Dermis microvascular lymphatic vessel endothelial cell (primary cell): ENCODE results near the gene KRTAP10-6. TPM values are rescaled to one million over a fixed set of nuclear protein-coding genes. Genes with fewer than 3 reads are reported as not detected.
"Not testable (repeated sequence)": the region's sequence is repeated elsewhere in the genome, so short reads cannot be mapped to it uniquely, and the experiment has no call there.

Source experiments
- DNase-seq, 2 donors: peaks; one replicate each; pipeline versions ENCODE4 v3.0.0 to v3.0.0-alpha.2; 2010; ENCODE audit warnings: low read depth in 2 of 2
- total RNA-seq: library from RNA; depleted of rRNA; stranded (reverse); fragments of >200 nt; gene quantifications from 2 replicates; pipeline ENCODE4 v1.2.1, GENCODE V29; 2014

KRTAP10-6 gene
- total RNA-seq, 1 donor from 2014 or later = not detected

DNA sequence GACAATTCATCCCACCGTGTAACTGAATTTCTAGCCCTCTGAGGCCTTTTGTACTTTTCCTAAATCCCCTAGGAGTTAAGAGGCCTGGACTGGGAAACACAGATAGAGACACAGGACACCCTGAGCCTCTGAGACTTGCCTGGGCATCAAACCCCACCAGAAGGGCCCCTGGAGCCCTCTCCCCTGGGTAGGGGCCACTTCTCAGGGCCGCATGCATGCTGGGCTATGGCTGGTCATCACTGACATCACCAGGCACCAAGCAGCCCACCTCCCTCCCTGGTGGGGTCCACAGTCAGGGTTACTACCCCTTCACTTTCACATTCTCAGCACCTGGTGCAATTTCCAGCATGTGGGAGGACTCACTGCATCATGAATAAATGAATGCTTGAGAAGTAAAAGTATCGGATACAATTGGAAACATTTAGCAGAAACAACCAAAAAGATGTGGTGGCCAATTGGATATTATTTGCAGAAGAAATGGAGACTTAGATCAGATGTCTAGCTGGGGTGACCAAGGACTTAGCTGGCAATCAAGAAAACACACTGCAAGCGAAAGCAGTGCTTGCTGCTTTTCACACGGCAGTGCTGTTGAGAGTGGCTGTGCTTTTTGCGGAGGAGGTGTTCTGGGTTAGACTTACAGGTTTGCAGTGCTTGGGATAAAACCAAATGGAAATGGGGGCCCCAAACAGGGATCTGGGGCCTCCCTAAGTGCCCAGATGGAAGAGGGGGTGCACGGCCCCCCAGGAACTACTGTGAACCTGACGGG lies 7.1 kb upstream of the KRTAP10-6 start:
- no peak for DNase-seq

DNA sequence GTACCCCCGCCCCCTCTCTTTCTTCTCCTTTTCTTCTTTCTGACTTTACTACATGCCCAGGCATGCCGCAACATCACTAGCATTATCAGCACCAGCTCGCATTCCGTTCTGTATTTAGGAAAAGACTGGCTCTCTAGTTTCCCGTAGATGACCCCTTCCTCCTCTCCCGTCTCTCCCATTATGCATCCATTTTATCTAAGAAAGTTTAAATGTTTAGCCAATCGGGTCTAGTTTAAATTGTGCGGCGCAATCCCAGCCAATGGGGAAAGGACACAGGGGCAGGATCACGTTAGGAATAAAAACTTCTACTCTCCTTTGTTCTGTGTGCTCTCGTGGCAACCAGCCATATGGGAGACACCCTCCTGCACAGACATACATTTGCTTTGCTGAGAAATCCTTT lies 5.8 kb upstream of the KRTAP10-6 start:
- DNase-seq = no peak

DNA sequence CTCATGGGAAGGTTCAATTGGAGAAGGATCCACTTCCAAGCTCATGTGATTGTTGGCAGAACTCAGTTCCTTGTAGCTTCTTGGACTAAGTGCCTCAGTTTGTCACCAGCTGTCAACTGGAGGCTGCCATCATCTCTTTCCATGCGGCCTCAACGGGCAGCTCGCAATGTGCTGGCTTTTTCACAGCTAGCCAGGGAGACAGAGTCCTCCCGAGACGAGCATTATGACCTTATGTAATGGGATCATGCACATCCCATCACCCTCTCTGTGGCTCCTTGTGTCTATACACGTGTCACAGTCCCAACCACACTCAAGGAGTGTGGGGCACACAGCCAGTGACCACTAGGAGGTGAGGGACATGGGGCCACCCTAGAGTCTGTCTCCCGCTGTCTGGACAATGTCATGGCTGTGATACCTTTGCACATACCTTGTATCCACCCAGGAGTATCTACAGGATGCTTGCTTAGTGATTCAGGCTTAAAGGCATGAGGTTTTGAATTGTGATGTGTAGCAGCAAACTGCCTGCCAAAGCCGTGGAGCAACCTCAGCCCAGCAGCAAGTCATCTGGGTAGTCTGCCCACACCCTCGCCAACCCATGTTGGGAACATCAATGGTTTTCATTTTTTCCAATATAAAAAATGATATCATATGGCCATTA lies 3.9 kb upstream of the KRTAP10-6 start:
- no peak for DNase-seq

DNA sequence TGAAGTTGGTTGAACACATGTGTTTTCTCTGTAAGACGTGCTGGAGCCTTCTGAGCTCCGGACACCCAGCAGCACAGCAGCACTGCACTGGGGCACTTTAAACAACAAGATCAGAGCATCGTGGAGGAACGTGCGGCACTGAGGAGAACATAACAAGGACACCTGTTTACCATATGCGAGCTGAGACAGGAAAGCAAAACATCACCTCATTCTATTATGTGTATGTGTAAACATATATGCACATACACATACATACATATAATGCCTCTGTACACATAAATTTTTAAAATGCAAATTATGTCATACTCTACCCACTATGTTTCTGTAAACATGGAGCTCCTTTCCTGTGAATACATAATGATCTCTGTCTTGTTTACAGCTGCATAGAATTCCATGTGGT lies 3.2 kb upstream of the KRTAP10-6 start:
- DNase-seq = no peak

DNA sequence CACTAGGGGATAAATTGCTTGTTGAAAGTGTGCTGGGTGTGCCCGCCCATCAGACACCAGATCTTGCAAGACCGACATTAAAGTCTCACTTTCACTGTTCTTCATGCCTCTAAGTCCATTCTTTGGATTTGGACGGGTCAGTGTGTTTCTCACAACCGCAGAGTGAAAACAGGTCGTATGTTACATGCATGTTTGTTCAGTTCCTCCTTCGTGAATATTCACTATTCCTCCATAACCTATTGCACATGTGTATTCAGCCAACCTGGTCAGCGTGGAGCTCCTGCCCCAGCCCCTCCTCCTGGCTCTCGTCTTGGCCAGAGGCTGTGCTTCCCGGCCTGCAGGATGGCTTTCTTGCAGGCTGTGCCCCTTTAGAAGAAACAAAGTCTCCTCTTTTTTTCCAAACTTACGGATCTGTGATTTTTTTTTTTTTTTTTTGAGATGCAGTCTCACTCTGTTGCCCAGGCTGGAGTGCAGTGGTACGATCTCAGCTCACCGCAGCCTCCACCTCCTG lies 2.2 kb upstream of the KRTAP10-6 start:
- no peak for DNase-seq

DNA sequence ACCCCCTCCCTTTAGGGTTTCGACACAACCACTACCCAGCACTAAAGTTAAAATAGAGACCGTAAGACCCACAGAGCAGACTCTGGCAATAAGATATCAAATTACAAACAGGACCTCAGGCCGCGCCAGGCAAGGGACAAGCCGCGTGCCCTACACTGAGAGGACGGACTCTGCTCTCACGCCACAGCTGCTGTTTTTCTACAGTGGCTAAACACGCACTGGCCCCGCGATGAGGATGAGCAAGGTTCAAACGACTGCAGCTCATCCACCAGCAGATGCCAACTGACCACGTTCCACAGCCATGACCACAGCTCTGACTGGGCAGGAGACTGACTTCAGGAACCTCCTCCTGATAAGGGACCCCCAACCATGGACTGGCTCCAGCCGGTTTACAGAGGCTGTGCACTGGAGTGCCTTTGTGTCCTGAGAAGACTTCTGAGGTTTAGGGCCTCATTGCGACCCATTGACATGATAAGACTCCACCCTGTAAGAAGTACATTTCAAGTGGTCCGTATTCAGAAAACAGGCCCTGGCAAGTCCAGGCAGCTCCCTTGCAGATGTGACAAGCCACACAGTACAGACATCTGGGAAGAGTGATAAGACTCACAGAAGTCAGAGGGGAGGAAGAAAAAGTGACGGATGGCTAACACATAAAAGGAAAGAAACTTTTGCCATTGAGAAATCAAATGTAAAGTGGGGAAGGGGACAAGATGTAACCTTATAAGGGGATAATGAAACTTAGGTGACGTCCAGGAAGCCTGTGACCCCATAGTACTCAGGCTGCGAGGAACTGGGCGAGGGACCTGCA lies 1.5 kb upstream of the KRTAP10-6 start:
- DNase-seq = no peak

DNA sequence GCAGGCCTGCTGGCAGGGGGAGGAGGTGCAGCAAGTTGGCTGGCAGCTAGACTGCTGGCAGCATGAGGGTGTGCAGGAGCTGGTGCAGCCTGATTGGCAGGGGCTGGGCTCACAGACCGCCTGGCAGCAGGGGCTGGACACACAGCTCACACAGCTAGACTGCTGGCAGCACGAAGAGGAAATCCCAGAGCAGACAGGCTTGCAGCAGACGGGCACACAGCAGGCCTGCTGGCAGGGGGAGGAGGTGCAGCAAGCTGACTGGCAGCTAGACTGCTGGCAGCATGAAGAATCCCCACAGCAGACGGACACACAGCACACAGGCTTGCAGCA lies 539 bp downstream of the KRTAP10-6 start:
- not testable (repeated sequence) for DNase-seq

DNA sequence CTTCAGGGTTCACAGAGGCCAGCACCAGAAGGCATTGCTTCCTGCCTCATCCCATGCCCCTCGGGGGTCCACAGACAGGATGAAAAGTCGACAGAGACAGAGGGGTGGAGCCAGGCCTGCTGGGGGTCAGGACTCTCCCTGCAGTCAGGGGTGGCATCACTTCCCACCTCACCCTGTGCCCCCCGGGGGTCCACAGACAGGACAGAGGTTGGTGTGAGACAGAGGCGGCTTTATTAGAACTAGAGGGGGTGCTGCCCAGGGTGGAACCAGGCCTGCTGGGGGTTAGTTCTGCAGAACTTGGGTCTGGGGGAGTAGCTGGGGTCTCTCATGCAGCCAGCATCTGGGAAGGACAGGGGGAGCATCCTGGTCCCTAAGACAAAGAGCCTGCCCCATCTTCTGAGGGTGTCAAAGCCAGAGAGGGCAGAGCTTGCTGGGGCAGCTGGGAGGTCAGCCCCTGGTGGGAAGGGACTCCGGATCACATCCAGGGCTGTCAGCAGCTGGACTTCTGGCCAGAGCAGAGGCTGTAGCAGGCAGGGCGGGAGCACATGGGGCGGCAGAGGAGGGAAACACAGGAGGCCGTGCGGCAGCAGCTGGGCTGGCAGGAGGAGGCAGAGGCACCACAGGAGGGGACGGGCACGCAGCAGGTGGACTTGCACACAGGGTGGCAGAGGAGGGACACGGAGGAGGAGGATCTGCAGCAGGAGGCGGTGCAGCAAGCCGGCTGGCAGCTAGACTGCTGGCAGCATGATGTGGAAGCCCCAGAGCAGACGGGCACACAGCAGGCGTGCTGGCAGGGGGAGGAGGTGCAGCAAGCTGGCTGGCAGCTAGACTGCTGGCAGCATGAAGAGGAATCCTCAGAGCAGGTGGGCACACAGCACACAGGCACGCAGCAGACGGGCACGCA lies 1.2 kb downstream of the KRTAP10-6 start:
- not testable (repeated sequence) for DNase-seq

DNA sequence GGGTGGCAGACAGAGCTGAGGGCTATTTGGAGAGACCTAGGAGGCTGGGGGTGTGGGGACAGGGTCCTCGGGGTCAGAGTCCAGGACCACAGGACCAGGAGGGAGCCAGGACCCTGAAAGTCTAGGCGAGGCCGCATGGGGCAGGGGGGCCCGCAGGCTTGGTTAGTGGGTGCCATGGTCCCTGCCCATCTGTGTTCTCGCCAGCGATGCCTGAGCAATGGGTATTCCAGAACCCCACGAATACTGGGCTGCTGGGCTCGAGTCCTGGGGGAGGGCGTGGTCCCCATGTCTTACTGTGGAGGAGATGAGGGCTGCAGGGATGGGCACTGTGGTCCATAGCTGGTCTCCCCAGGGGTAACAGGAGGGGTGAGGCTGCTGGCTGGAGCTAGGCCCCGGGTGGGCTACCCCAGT lies 2.0 kb downstream of the KRTAP10-6 start:
- DNase-seq = no peak

DNA sequence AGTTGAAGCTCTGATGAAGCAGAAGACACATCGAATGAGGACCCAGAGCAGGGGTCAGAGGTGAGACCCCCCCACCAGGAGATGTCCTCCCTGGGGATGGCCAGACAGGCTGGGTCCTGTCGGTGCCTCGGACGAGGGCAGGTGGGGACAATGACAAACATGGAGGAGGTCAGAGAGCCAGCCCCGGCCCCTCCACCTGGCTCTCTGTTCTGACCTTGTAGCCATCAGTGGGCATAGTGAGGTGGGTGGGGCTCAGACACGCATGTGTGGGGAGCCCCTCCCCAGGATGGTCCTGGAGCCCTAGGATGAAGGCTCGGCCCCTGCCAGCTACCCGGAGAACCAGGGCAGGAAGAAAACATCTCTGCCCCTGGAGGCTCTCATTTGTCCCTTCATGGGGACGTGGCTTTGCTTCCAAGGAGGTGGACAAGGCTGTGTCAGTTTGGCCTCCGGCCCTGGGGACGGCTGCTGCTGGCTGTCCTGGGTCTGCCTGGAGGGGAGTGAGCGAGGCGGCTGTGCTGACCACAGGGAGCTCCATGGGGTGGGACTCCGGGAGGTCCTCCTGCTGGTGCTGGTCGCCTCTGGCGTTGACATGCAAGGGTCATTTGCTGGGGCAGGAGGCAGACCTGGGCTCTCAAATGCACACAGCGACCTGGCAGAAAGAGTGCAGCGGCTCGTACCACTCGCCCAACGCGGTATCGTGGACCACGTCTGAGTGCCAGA lies 2.6 kb downstream of the KRTAP10-6 start:
- no peak for DNase-seq

DNA sequence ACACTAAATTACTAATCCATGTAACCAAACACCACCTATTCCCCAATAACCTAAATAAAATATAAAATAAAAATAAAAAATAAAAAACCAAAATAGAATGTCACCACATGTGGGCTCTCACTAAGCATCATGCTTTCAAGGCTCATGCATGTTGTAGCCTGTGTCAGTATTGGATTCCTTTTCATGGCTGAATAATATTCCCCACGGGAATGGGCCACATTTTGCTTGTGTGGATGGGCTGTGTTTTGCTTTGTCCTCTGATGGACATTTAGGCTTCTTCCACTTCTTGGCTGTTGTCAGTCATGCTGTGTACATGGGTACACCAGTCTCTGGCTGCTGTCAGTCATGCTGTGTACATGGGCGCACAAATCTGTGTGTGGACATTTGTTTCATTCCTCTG lies 3.2 kb downstream of the KRTAP10-6 start:
- no peak for DNase-seq

DNA sequence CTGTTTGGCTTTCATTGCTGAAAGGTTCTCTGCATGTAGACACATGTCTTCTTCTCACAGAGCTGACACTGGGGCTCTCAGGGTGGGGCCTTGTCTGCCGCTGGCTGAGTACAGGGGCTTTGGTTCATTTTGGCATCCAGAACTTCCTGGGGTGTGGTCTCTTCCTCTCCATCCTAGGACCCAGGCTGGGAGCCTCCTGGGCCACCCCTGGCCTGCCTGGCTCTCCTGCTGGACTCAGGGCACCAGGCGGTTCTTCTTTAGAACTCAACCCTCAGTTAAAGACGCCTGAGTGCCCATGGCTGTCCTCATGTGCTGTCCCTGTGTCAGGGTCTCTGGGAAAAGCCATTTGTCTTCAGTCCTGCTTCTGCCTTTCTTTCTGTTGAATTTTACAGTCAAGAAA lies 6.4 kb downstream of the KRTAP10-6 start:
- DNase-seq = no peak

DNA sequence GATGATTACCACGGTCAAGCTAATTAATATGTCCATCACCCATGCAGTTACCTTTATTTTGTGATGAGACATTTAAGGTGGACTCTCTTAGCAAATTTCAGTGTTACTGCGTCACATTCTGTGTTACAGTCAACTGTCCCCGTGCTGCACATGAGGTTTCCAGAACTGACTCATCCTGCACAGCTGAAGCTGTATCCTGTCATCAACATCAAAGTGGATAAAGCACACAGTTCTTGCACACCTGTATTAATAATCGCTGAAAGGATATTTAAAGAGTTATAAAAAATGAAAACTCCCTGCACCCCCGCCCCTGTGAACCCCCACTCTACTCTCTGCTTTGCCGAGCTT lies 8.5 kb downstream of the KRTAP10-6 start:
- DNase-seq = no peak

DNA sequence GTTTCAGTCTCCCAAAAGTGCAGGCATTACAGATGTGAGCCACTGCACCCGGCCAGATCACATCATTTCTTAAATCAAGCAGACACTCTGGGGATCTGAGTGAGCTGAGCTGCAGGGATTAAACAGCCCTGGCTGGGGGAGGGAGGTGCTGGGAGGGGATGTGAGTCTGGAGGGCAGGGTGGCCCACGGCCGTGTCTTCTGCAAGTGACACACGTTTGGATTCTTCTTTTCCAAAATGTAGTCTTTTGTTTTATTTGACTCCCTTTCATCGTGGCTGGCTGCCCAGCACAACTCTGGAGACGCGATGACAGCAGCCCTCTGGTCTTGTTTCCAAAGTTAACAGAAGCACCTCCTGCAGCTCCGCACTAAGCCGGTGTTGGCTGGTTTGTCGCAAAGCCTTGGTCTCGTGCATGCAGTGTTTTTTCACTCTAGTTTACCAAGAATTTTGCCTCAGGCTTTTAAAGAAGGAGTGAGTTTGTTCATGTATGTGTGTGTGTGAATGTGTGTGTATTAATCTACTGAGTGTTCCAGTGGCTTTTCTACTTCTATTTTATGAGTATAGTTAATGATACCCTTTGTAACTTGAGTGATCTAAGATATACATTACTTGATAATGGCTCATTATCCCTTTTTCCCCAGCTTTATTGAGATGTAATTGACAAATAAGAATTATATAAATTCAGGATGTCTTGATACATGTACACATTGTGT lies 9.1 kb downstream of the KRTAP10-6 start:
- DNase-seq = no peak

DNA sequence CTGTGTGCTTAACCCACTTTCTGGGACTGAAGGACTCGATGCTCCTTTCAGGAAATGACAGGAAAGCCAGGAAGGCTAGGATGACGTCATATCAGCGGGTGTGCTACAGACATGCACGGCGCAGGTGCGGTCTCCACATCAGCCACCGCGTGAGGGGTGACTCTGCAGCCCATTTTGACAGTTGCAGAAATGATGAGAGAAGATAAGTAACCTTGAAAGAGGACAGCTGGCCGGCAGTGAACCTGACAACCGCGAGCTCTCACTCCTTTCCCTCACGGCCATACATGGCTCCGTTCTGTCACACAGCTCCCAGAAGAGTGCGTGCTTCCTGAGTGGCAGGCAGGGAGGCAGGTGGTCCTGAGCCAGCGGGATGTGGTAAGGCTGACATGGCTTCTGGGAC lies 10.2 kb downstream of the KRTAP10-6 start:
- no peak for DNase-seq

DNA sequence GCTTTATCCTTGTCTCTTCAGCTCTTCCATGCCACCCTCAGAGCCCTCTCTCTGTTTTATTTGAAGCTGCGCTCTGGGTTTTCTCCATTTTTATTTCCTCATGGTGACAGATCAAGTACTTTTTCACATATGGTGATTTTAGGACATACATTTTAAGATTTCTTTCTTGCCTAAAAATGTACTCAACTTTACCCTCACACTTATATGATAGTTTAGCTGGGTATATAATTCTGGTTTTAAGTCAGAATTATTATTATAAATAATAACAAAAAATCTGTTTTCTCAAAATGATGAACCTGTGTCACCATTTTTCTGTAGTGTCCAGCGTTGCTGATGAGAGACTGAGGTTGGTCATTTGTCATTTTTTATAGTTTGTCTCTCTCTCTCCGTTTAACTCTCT lies 11.1 kb downstream of the KRTAP10-6 start:
- DNase-seq = no peak

DNA sequence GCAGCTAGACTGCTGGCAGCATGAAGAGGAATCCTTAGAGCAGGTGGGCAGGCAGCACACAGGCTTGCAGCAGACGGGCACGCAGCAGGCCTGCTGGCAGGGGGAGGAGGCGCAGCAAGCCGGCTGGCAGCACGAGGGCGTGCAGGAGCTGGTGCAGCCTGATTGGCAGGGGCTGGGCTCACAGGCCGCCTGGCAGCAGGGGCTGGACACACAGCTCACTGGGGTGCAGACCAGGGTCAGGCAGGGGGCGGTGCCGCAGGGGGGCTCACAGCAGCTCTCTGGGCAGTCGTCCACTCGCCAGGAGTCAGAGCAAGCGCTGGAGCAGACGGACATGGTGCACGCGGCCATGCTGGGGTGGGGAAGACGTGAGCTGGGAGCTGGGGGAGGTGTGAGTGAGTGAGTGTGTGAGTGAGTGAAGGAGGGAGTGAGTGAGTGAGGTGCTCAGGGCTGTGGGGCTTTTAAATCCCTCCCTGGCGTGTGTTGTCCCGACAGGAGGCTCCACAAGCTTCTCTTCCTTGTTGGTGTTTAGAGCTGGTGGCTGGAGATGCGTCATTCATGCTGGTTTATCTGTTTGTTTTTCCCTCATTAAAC lies 12.0 kb downstream of the KRTAP10-6 start, which contains the start of gene KRTAP10-5:
KRTAP10-5 (minus strand) TSS at position 374 of the 591 bp plus-strand sequence; CDS start at position 348, 26 bp downstream.
- not testable (repeated sequence) for DNase-seq

DNA sequence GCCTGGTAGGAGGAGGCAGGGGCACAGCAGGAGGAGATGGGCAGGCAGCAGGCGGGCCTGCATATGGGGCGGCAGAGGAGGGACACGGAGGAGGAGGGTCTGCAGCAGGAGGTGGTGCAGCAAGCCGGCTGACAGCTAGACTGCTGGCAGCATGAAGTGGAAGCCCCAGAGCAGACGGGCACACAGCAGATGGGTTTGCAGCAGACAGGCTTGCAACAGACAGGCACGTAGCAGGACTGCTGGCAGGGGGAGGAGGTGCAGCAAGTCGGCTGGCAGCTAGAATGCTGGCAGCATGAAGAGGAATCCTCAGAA lies 12.5 kb downstream of the KRTAP10-6 start:
- no peak for DNase-seq

DNA sequence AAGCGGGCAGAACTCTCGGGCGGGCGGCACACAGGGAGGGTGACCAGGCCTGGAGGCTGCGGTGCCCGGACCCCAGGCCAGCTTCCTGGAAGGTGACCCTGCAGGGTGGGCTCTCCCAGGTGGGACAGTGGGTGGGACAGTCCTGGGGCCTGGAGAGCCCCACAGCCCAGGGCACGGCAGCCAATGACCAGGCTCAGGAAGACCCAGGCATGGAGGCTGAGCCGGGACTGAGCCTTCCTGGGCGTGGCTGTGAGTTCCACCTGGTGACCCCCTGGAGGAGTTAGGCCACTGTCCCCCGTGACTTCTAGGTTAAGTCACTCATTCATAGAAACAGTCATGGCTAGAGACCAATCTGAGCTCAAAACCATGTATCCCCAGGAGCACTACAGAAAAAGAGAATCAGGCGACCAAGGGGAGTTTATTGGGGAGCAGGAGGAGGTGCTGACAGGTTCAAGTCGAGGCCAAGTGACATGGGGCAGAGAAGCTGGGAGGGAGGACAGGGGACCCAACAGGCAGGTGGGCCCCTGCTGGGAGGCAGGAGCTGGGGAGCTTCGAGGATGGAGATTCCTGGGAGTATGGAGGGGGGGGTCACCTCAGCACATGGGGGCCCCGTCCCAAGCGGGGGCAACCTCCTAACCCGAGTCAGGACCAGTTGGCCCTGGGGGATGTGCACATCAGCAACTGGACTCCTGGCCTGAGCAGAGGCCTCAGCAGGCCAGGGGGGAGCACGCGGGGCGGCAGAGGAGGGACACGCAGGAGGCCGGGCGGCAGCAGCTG lies 13.1 kb downstream of the KRTAP10-6 start:
- no peak for DNase-seq
